ENCODE data around the gene C1orf159.
A peak's percentile ranks its signal among the peaks of the same experiment; 100 is the strongest.

The C1orf159 gene

GRCh38 chr1:1118011-1118875 is 2.4 kb upstream of the C1orf159 start:
- H3K4me3 ChIP-seq (ENCODE audit: low read length in 2 of 2) = no peak overlapping the region
- H3K27ac ChIP-seq (ENCODE audit: low read depth in 2 of 2, low read length in 2 of 2) = no peak overlapping the region
- no peak overlapping the region for H3K9ac ChIP-seq (ENCODE audit: low read depth in 1 of 2, low read length in 2 of 2)
- peaks cover 22% of the 10 kb centered on the region in 2 donors for H3K4me1 ChIP-seq (ENCODE audit: control insufficient read depth in 2 of 2, insufficient read depth in 2 of 2, low read length in 2 of 2)
- H3K27me3 ChIP-seq (ENCODE audit: control insufficient read depth in 2 of 2, insufficient read depth in 2 of 2, low read length in 2 of 2) = peaks cover 0 to 7% of the 10 kb centered on the region in 2 donors
- H3K36me3 ChIP-seq (ENCODE audit: control insufficient read depth in 2 of 2, insufficient read depth in 2 of 2, low read length in 2 of 2) = no peaks in the 10 kb centered on the region
- no peaks in the 10 kb centered on the region for H3K9me3 ChIP-seq (ENCODE audit: control insufficient read depth in 2 of 2, low read length in 2 of 2)

- Histone ChIP-seq H3K9ac (ENCODE audit: low read depth in 1 of 2, low read length in 2 of 2) (no peak overlapping the region), H3K27me3 (ENCODE audit: control insufficient read depth in 2 of 2, insufficient read depth in 2 of 2, low read length in 2 of 2) (peaks cover 0 to 7% of the 10 kb centered on the region in 2 donors), H3K4me1 (ENCODE audit: control insufficient read depth in 2 of 2, insufficient read depth in 2 of 2, low read length in 2 of 2) (peaks cover 14% of the 10 kb centered on the region in 2 donors), H3K4me3 (ENCODE audit: low read length in 2 of 2) (no peak overlapping the region), H3K27ac (ENCODE audit: low read depth in 2 of 2, low read length in 2 of 2) (no peak overlapping the region), H3K36me3 (ENCODE audit: control insufficient read depth in 2 of 2, insufficient read depth in 2 of 2, low read length in 2 of 2) (no peaks in the 10 kb centered on the region), H3K9me3 (ENCODE audit: control insufficient read depth in 2 of 2, low read length in 2 of 2) (no peaks in the 10 kb centered on the region)
These were observed 1.6 kb upstream of the C1orf159 start for GRCh38 chr1:1117469-1117831.

GRCh38 chr1:1116701-1117468 is 996 bp upstream of the C1orf159 start:
- peak overlapping the region in 1 of 2 donors; percentile 17 for H3K9ac ChIP-seq (ENCODE audit: low read depth in 1 of 2, low read length in 2 of 2)
- peaks cover 0 to 7% of the 10 kb centered on the region in 2 donors for H3K27me3 ChIP-seq (ENCODE audit: control insufficient read depth in 2 of 2, insufficient read depth in 2 of 2, low read length in 2 of 2)
- H3K9me3 ChIP-seq (ENCODE audit: control insufficient read depth in 2 of 2, low read length in 2 of 2) = no peaks in the 10 kb centered on the region
- H3K27ac ChIP-seq (ENCODE audit: low read depth in 2 of 2, low read length in 2 of 2) = no peak overlapping the region
- H3K4me1 ChIP-seq (ENCODE audit: control insufficient read depth in 2 of 2, insufficient read depth in 2 of 2, low read length in 2 of 2) = peaks cover 10% of the 10 kb centered on the region in 2 donors
- H3K4me3 ChIP-seq (ENCODE audit: low read length in 2 of 2) = peak overlapping the region; percentile 61 to 72
- H3K36me3 ChIP-seq (ENCODE audit: control insufficient read depth in 2 of 2, insufficient read depth in 2 of 2, low read length in 2 of 2) = peaks cover 0 to 2% of the 10 kb centered on the region in 2 donors

- Histone ChIP-seq H3K27me3 (ENCODE audit: control insufficient read depth in 2 of 2, insufficient read depth in 2 of 2, low read length in 2 of 2) (peaks cover 0 to 7% of the 10 kb centered on the region in 2 donors), H3K9me3 (ENCODE audit: control insufficient read depth in 2 of 2, low read length in 2 of 2) (no peaks in the 10 kb centered on the region), H3K4me3 (ENCODE audit: low read length in 2 of 2) (peak overlapping the region; percentile 57 to 72), H3K9ac (ENCODE audit: low read depth in 1 of 2, low read length in 2 of 2) (peak overlapping the region; percentile 3 to 59), H3K27ac (ENCODE audit: low read depth in 2 of 2, low read length in 2 of 2) (peak overlapping the region in 1 of 2 donors; percentile 61), H3K36me3 (ENCODE audit: control insufficient read depth in 2 of 2, insufficient read depth in 2 of 2, low read length in 2 of 2) (peaks cover 0 to 2% of the 10 kb centered on the region in 2 donors), H3K4me1 (ENCODE audit: control insufficient read depth in 2 of 2, insufficient read depth in 2 of 2, low read length in 2 of 2) (peaks cover 9 to 13% of the 10 kb centered on the region in 2 donors)
These were observed 628 bp downstream of the C1orf159 start for GRCh38 chr1:1115136-1115785.

- H3K36me3 ChIP-seq (ENCODE audit: control insufficient read depth in 2 of 2, insufficient read depth in 2 of 2, low read length in 2 of 2) = peaks cover 0 to 2% of the 10 kb centered on the region in 2 donors
- no peak overlapping the region for H3K9ac ChIP-seq (ENCODE audit: low read depth in 1 of 2, low read length in 2 of 2)
- peaks cover 0 to 7% of the 10 kb centered on the region in 2 donors for H3K27me3 ChIP-seq (ENCODE audit: control insufficient read depth in 2 of 2, insufficient read depth in 2 of 2, low read length in 2 of 2)
- no peaks in the 10 kb centered on the region for H3K9me3 ChIP-seq (ENCODE audit: control insufficient read depth in 2 of 2, low read length in 2 of 2)
- peak overlapping the region in 1 of 2 donors; percentile 39 for H3K4me3 ChIP-seq (ENCODE audit: low read length in 2 of 2)
- no peak overlapping the region for H3K27ac ChIP-seq (ENCODE audit: low read depth in 2 of 2, low read length in 2 of 2)
- peaks cover 17 to 19% of the 10 kb centered on the region in 2 donors for H3K4me1 ChIP-seq (ENCODE audit: control insufficient read depth in 2 of 2, insufficient read depth in 2 of 2, low read length in 2 of 2)
These were observed 1.5 kb downstream of the C1orf159 start for GRCh38 chr1:1114431-1114830.

GRCh38 chr1:1112237-1112985 is 3.5 kb downstream of the C1orf159 start:
- no peaks in the 10 kb centered on the region for H3K9me3 ChIP-seq (ENCODE audit: control insufficient read depth in 2 of 2, low read length in 2 of 2)
- H3K36me3 ChIP-seq (ENCODE audit: control insufficient read depth in 2 of 2, insufficient read depth in 2 of 2, low read length in 2 of 2) = peaks cover 0 to 2% of the 10 kb centered on the region in 2 donors

GRCh38 chr1:1111516-1112236 is 4.2 kb downstream of the C1orf159 start:
- no peak overlapping the region for H3K9ac ChIP-seq (ENCODE audit: low read depth in 1 of 2, low read length in 2 of 2)
- H3K4me1 ChIP-seq (ENCODE audit: control insufficient read depth in 2 of 2, insufficient read depth in 2 of 2, low read length in 2 of 2) = peaks cover 19% of the 10 kb centered on the region in 2 donors
- no peaks in the 10 kb centered on the region for H3K9me3 ChIP-seq (ENCODE audit: control insufficient read depth in 2 of 2, low read length in 2 of 2)
- H3K27ac ChIP-seq (ENCODE audit: low read depth in 2 of 2, low read length in 2 of 2) = no peak overlapping the region
- H3K27me3 ChIP-seq (ENCODE audit: control insufficient read depth in 2 of 2, insufficient read depth in 2 of 2, low read length in 2 of 2) = no peaks in the 10 kb centered on the region
- H3K4me3 ChIP-seq (ENCODE audit: low read length in 2 of 2) = no peak overlapping the region
- peaks cover 0 to 2% of the 10 kb centered on the region in 2 donors for H3K36me3 ChIP-seq (ENCODE audit: control insufficient read depth in 2 of 2, insufficient read depth in 2 of 2, low read length in 2 of 2)

More at GRCh38 chr1:1112237-1112985, 3.5 kb downstream of the C1orf159 start:
- Histone ChIP-seq H3K27ac (ENCODE audit: low read depth in 2 of 2, low read length in 2 of 2) (no peak overlapping the region), H3K4me1 (ENCODE audit: control insufficient read depth in 2 of 2, insufficient read depth in 2 of 2, low read length in 2 of 2) (peaks cover 19 to 20% of the 10 kb centered on the region in 2 donors), H3K27me3 (ENCODE audit: control insufficient read depth in 2 of 2, insufficient read depth in 2 of 2, low read length in 2 of 2) (no peaks in the 10 kb centered on the region), H3K4me3 (ENCODE audit: low read length in 2 of 2) (no peak overlapping the region), H3K9ac (ENCODE audit: low read depth in 1 of 2, low read length in 2 of 2) (no peak overlapping the region)

GRCh38 chr1:1110561-1110971 is 5.3 kb downstream of the C1orf159 start:
- Histone ChIP-seq H3K9me3 (ENCODE audit: control insufficient read depth in 2 of 2, low read length in 2 of 2) (no peaks in the 10 kb centered on the region), H3K4me1 (ENCODE audit: control insufficient read depth in 2 of 2, insufficient read depth in 2 of 2, low read length in 2 of 2) (peaks cover 17 to 19% of the 10 kb centered on the region in 2 donors), H3K4me3 (ENCODE audit: low read length in 2 of 2) (peak overlapping the region in 1 of 2 donors; percentile 8)

GRCh38 chr1:1109743-1110142 is 6.1 kb downstream of the C1orf159 start:
- Histone ChIP-seq H3K36me3 (ENCODE audit: control insufficient read depth in 2 of 2, insufficient read depth in 2 of 2, low read length in 2 of 2) (peaks cover 0 to 2% of the 10 kb centered on the region in 2 donors), H3K9ac (ENCODE audit: low read depth in 1 of 2, low read length in 2 of 2) (peak overlapping the region; percentile 35 to 52), H3K4me1 (ENCODE audit: control insufficient read depth in 2 of 2, insufficient read depth in 2 of 2, low read length in 2 of 2) (peaks cover 14 to 16% of the 10 kb centered on the region in 2 donors), H3K27me3 (ENCODE audit: control insufficient read depth in 2 of 2, insufficient read depth in 2 of 2, low read length in 2 of 2) (no peaks in the 10 kb centered on the region), H3K4me3 (ENCODE audit: low read length in 2 of 2) (peak overlapping the region in 1 of 2 donors; percentile 26), H3K27ac (ENCODE audit: low read depth in 2 of 2, low read length in 2 of 2) (peak overlapping the region; percentile 83 to 88), H3K9me3 (ENCODE audit: control insufficient read depth in 2 of 2, low read length in 2 of 2) (no peaks in the 10 kb centered on the region)

More at GRCh38 chr1:1110561-1110971, 5.3 kb downstream of the C1orf159 start:
- peaks cover 0 to 2% of the 10 kb centered on the region in 2 donors for H3K36me3 ChIP-seq (ENCODE audit: control insufficient read depth in 2 of 2, insufficient read depth in 2 of 2, low read length in 2 of 2)
- peak overlapping the region; percentile 35 to 52 for H3K9ac ChIP-seq (ENCODE audit: low read depth in 1 of 2, low read length in 2 of 2)
- peak overlapping the region; percentile 83 to 88 for H3K27ac ChIP-seq (ENCODE audit: low read depth in 2 of 2, low read length in 2 of 2)
- H3K27me3 ChIP-seq (ENCODE audit: control insufficient read depth in 2 of 2, insufficient read depth in 2 of 2, low read length in 2 of 2) = no peaks in the 10 kb centered on the region
